GM13977 (cell line): ENCODE results near the gene PLA1A.
"Not testable (repeated sequence)": the region's sequence is repeated elsewhere in the genome, so short reads cannot be mapped to it uniquely, and the experiment has no call there.

ENCODE experiments used
- DNase-seq: peaks from one replicate; pipeline ENCODE4 v3.0.0; 2012; ENCODE audit warnings: low spot score
- in situ Hi-C: fragments of 300-500 bp; cut with MboI; formaldehyde crosslinking; loops from one replicate; pipeline ENCODE4 v1.12.0; 2022; ENCODE audit warnings: low sequenced_read_pairs, low pct_unique_long_range_greater_than_20kb, mixed read lengths, inconsistent platforms; ENCODE audit not compliant: unreplicated experiment
- TF ChIP-seq, protein P1 (sequence below): IDR thresholded peaks from 2 replicates; pipeline ENCODE4 v1.5.1; 2012; ENCODE audit warnings: mild to moderate bottlenecking, control low read depth; ENCODE audit not compliant: insufficient read depth; ENCODE audit errors: extremely low read depth, missing control alignments

Gene PLA1A

DNA sequence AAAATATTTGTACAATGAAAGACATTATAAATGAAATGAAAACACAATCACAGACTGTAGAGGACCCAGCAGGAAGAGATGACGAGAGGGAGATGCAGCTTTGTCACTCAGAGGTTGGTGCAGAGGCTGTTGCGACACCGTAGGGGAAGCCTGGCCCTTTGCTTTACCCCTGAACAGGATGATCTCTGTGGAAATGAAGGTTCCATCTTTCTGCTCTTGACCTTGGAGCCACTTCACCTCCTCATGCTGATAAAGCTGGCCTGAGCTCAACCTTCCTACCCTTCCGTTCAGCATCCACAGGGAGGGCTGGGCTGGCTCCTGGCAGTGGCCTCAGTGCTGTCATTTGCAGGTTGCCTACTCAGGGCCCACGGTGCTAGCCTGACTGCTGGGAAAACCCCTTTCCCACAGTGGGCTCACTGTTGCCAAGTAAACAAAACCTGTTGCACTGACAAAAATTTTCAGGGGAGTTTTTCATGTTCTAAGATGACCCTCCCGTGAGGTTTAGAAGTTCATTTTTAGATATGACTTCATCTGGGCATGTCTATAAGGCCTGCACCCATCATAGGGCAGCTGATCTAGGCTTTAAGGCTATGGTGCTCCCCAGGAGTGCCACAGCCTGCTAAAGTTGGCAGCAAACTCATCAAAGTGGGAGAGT, 35.3 kb upstream of the PLA1A start:
- DNase-seq: peak; percentile 75
- in situ Hi-C loops: no loop called here
- TF ChIP-seq, protein P1, sequence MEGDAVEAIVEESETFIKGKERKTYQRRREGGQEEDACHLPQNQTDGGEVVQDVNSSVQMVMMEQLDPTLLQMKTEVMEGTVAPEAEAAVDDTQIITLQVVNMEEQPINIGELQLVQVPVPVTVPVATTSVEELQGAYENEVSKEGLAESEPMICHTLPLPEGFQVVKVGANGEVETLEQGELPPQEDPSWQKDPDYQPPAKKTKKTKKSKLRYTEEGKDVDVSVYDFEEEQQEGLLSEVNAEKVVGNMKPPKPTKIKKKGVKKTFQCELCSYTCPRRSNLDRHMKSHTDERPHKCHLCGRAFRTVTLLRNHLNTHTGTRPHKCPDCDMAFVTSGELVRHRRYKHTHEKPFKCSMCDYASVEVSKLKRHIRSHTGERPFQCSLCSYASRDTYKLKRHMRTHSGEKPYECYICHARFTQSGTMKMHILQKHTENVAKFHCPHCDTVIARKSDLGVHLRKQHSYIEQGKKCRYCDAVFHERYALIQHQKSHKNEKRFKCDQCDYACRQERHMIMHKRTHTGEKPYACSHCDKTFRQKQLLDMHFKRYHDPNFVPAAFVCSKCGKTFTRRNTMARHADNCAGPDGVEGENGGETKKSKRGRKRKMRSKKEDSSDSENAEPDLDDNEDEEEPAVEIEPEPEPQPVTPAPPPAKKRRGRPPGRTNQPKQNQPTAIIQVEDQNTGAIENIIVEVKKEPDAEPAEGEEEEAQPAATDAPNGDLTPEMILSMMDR: no peak

DNA sequence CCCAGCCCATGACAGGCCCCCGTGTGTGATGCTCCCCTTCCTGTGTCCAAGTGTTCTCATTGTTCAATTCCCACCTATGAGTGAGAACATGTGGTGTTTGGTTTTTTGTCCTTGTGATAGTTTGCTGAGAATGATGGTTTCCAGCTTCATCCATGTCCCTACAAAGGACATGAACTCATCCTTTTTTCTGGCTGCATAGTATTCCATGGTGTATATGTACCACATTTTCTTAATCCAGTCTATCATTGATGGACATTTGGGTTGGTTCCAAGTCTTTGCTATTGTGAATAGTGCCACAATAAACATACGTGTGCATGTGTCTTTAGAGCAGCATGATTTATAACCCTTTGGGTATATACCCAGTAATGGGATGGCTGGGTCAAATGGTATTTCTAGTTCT, 34.4 kb upstream of the PLA1A start:
- DNase-seq, in situ Hi-C loops: not testable (repeated sequence)

DNA sequence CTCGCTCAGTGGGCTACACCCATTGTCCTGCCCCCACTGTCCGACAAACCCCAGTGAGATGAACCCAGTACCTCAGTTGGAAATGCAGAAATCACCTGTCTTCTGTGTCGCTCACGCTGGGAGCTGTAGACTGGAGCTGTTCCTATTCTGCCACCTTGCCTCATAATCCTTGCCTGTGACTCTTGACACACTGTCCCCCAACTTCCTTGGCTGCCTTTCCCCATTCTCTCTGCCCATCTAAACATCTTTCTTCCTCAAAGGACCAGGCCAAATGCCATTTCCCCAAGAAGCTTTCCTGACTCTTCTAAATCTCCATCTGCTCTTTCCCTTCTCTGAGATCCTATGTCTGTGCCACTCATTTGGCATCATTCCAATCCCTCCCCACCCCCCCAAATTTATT, 28.5 kb upstream of the PLA1A start:
- TF ChIP-seq, protein P1: no peak
- in situ Hi-C loops: no loop called here
- no peak for DNase-seq

DNA sequence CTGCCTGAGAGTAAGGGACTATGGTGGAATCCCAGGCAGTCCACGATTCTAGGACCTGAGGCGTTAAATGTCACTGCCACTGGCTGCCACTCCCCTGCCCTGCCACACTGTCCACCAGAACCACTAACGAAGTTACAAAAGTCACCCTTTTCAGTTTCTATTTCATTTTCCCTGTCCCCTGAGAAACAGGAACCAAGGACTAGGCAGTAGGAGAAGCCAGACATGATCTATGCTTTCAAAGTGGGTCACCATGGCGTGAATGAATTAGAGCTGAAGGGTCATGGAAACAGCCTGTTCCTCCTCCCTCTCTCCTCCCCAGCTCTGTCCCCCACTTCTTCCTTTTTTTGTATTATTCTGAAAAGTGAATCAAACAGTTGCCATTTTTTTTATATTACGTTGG, 27.5 kb upstream of the PLA1A start:
- TF ChIP-seq, protein P1: no peak
- in situ Hi-C loops: no loop called here
- no peak for DNase-seq

DNA sequence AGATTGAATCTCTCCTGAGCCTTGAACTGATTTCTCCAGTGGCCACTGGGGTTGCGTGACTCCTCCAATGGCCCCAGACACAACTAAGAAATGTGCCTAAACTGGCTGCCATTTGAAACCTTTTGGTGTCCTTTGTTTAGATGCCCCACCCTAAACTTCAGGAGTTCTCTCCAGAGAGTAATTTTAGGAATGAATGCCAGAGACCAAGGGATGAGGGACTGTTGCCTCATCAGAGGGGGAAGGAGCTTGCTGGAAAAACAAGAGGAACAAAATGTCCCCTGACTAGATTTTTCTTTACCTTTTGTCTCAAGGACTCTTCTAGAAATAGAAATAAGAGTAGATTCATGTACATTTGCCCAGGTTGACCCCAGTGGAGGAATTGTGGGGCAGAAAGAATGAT, 26.5 kb upstream of the PLA1A start:
- DNase-seq: no peak
- TF ChIP-seq, protein P1: no peak

DNA sequence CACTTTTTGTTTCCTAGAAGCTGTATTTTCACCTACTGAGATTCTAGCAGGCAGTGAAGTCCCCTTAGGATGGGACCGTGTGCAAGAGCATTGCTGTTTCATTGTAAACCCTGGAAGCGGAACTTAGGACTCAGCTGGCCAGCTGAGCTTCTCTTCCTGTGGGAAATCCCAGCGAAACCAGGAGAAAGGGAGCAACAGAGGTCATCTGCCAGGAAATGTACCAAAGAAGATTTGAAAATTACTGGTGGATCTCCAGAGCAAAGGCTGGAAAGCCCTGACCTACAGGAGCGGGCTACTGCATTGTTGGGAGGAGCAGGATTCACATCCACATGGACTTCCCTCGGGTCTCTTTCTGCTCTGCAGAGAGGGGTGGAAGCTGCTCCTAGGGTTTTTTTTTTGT, 26.0 kb upstream of the PLA1A start:
- in situ Hi-C loops: no loop called here
- no peak for DNase-seq
- TF ChIP-seq, protein P1: no peak

More for the DNA sequence above, 26.5 kb upstream of the PLA1A start:
- in situ Hi-C loops: no loop called here

DNA sequence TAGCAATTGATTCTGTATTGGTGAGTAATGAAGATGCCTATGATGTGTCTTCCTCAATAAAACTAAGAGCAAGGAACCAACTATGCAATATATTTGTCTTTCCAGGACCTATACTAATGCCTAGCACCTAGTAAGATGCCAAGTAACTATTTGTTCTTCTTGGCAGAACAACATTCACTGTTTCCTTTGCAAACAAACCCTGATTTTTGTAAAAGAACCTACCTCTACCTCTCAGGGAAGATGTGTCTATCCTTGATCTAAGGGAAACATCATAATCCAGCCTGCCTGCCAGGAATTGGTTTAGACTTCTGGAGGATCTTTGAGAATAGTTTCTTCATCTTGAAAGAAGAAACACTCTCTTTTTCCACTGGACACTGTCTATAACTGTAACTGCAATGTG, 22.2 kb upstream of the PLA1A start:
- TF ChIP-seq, protein P1: no peak
- in situ Hi-C loops: no loop called here
- no peak for DNase-seq
